Erythroblast (primary cell): ENCODE measurements around the gene R3HDM2.

Source experiments
- GATA1 ChIP-seq: IDR thresholded peaks from 2 replicates; pipeline ENCODE4 v1.6.1; 2011; ENCODE audit warnings: low read depth, mild to moderate bottlenecking, control low read depth, low read length, moderate library complexity
- POLR2A ChIP-seq: IDR thresholded peaks from 2 replicates; pipeline ENCODE4 v1.6.1; 2011; ENCODE audit warnings: mild to moderate bottlenecking, low read length

DNA sequence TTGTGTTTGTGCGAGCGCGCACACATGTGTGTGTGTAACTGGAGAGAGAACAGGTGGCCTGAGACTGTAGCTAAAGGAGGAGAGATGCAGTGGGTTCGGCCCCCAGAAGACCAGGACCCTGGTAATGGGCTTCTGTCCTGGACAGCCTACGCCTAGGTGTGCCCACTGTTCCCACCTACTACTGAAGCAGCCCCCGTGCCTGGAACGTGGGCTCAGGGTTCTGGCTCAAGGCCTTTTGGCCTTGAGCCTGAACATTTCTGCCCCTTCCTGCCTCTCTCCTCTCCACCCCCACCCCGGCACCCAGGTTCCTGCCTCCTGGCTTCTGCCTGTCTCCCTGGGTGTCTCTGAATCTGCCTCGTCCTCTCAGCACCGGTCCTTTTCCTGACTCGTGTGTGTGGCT lies 215.8 kb downstream of the R3HDM2 start:
- TF ChIP-seq POLR2A (no peak), GATA1 (no peak)
